HG03469 (cell line): Measurements from ENCODE around the gene CFAP251.

Experiments used
- ATAC-seq: cut with Tn5 transposase; IDR thresholded peaks from one replicate; pipeline ENCODE4 v1.9.1; 2021; ENCODE audit warnings: mild to moderate bottlenecking, moderate library complexity, moderate number of reproducible peaks; ENCODE audit not compliant: unreplicated experiment

Gene CFAP251

DNA sequence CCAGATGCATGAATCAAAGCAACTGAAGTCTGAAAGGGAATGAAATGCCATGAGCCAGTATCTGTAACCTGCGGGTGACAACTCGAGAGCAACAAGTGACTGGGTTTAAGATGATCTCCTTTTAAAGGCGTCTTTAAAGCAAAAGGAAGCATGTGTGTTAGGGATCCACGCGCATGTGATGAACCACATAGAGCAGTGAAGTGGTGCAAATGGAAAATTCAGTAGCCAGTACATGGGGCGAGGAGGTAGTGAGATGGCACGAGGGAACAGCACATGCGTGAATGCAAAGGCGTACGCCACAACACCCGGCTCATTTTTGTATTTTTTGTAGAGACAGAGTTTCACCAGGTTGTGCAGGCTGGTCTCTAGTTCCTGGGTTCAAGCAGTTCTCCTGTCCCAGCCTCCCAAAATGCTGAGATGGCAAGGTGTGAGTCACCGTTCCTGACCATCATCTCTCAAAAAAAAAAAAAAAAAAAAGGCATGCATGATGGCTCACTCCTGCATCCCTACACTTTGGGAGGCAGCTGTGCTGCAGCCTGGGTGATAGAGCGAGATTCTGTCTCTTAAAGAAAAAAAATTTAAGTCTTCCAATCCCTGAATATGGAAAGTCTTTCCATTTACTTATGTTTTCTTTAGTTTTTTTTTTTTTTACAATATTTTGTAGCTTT is 78.7 kb downstream of the CFAP251 start:
- ATAC-seq = no peak

DNA sequence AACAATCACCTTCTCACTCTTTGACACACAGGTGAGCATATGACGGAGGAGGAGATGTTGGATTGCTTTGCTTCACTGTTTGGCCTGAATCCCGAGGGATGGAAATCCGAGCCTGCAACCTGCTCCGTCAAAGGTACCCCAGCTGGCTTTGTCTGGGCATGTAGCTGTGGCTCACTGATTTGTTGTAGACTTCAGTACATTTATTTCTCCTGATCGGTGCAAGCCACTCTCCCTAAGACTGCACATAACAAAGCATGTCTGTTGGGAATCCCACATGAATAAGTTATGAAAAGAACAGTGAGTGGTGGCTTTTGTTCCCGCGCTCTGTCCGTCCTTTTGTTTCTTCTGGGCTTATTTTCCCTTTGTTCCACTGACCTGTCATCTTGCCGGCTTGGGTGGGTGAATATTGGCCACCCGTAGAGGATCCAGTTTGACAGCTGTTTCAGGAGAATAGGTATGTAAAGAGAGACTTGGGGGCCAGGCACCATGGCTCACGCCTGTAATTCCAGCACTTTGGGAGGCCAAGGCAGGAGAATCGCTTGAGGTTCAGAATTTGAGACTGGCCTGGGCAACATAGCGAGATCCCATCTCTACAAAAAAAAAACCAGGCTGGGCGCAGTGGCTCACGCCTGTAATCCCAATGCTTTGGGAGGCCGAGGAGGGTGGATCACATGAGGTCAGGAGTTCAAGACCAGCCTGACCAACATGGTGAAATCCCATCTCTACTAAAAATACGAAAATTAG is 83.2 kb downstream of the CFAP251 start:
- ATAC-seq = no peak

DNA sequence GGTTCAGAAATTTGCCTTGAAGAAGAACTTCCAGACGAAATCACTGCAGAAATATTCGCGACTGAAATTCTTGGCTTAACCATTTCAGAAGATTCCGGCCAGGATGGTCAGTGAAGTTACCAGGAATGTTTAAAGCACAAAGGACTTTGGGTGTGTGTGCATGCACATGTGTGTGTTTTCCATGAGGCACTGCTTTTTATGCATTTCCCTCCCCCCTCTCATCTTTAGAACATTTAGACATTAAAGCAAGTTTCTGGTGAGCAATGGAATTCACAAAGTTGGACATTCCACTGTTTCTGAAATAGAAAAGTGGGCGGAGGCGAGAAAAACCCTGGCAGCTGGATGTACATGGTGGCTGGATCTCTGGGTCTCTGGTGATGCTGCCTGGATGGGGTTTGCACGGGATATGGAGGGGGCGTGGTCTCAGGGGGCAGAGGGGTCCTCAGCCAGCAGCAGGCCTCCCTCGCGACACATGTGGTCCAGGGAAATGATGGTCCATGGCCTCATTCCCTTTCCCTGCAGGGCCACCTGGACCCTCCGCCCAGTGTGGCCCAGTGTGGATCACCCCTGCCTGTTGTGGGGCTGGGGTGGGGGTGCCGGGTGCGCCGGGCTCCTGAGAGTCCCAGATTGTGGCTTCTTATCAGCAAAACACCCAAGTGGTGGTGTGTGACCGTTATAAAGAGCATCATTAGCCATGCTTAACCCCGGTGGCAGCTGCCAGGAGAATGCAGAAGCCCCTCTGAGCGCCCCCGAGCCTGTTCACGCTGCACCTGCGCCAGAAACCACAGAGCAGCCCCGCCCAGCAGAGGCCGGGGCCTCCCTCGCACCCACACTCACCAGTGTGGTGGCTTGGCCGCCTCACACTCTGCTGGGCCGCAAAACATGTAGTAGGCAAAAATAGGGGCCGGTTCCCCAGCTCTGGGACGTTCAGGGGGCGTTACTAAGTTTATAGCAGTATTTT is 85.5 kb downstream of the CFAP251 start:
- ATAC-seq = no peak

DNA sequence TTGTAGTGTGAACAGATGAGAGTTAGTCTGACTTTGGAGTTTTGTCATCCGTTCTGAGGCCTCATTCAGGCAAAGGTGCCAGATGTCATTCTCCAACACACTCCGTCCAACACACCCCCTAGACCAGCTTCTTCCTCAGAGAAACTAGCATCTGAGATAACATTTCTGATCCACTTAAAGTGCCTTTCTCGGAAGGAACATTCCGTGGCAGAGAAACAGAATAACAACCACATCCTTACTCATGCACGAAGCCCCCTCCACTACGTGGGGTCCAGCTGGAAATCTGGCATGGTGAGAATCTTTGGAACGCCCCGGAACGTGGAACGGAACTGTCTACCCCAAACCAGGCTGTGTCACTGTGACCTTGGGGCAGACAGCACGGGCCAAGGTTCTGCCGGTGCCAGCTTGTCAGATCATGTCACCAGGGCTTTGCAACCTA is 86.3 kb downstream of the CFAP251 start:
- ATAC-seq = no peak

DNA sequence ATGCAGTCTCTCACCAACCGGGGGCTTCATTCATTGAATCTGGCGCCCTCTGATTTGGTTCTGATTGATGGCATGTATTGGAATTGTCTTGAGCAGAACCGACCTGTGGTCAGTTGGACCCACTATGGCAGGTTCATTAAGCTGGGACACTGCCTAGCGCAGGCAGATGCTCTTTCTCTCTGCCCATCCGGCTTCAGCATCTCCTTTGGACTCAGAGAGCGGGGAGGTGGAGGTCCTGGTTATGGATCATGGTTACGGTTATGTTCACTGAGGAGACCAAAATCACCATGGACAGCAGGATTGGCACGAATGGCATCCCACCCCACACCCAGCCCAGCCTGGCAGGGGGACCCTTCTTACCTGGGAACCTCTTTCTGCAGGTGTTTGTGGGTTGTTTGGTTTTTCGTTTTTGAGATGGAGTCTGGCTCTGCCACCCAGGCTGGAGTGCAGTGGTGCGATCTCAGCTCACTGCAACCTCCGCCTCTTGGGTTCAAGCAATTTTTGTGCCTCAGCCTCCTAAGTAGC is 86.9 kb downstream of the CFAP251 start:
- no peak for ATAC-seq

DNA sequence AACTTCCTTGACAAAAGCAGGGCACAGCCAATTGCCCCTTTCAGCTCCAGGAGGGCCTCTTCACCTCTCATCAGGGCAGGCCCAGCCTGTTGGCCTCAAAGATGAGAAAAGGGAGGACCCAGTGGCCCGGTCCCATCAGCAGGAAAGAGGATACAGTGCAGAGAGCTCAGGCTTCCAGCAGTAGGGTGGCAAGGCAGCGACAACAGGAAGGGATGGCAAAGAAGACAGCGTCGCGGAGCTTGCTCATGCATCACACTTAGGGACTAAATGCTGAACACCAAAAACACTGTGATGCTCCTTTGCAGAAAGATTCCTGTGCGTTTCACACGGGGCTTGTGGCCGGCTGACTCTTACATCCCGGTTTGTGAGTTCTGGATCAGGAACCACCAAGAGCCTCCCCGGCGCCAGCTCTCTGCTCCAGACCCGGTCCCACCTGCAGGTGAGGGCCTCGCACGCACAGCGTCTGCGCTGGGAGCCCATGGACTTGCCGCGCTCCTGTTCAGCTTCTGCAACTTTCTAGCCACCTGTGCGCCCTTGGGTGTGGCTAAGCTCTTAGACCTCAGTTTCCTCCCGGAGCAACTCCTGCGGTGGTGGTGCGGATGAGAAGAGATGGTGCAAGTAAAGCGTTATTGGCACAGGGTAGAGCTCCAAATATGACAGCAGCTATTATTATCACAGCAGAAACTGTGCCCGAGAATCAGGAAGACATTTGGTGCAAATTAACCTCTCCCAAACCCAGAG is 88.0 kb downstream of the CFAP251 start:
- no peak for ATAC-seq

DNA sequence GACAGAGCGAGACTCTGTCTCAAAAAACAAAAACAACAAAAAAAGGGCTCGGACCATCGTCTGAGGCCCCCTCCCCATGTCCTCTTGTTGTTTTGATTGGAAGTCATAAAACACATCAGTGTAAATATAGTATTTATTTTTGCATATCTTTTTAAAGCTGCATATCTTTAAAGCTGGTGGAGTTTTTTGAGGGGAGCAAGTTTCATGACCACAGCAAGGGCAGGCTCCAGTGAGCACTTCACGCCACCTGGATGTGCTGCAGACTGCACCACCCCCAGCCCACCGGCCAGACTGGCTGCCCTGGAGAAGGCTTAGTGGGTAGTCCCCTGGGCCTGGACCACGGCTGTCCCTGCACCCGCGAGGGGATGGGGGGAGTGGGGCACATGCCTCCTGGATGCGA is 91.3 kb downstream of the CFAP251 start:
- no peak for ATAC-seq

DNA sequence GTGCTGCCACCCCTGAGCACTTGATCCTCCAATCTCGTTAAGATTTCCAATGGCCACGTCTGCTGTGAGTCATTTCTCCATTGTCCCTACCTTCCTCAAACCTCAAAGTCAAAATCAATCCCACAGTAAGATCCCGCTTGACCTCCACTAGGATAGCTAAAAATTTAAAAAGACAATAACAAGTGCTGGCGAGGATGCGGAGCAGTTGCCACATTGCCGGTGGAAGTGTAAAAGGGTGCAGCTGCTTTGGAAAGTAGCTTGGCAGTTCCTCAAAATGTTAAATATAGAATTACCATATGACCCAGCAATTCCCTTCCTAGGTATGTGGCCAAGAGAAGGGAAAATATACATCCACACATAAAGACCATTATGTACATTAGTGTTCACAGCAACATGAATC is 93.8 kb downstream of the CFAP251 start:
- no peak for ATAC-seq

DNA sequence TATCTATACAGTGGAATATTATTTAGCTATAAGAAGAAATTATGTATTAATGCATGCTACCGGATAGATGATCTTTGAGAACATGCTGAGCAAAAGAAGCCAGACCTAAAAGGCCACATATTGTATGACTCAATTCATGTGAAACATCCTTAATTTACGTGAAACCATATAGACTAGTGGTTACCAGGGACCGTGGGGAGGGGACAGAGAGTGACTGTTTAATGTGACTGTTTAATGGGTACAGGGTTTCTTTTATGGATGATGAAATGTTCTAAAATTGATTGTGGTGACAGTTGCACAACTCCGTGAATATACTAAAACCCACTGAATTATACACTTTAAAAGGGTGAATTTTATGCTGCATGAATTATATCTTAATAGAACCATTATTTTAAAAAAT is 94.7 kb downstream of the CFAP251 start:
- ATAC-seq = no peak

DNA sequence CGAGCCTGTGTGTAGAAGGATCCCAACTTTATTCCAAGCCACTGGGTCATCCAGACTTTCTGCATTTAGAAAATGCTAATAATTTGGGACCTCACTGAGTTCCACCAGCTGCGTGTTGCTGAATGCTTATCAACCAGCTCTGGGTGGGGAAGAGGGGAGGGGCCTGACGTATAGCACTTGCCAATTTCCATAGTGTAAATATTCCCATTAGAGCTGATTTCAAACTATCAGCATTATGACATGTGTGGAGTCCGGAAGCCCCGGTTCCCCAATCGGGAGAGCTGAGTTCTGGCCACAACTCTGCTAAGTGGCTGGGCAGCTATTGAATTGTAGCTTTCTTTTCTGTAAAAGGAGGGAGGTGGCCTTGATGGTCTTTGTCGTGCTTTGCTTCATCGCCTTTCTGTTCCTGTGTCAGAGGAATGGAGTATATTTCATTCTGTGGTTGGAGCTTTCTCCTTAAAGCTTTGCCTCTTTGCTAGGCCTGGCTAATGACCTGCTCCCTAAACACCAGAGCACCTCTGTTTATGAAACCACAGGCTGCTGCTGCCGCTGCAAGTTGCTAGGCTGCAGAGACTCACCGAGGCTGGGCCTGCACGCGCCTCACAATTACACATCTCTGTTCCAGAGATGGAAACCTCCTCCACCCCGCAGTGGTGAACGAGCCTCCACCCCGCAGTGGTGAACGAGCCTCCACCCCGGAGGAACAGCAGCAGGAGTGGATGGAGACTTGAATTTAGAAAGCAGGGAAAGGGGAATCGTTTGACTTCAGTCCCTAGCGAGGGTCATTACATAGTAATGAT is 95.6 kb downstream of the CFAP251 start:
- ATAC-seq = no peak

DNA sequence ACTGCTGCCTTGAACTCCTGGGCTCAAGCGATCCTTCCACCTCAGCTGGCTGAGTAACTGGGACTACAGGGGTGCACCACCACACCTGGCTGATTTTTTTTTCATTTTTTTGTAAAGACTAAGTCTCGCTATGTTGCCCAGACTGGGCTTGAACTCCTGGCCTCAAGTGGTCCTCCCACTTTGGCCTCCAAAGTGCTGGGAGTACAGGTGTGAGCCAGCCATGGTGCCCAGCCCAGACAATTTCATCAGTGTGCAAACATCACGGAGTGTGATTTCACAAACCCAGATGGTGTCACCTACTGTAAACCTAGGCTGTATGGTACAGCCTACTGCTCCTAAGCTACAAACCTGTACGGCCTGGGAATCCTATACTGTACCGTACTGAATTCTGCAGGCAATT is 96.4 kb downstream of the CFAP251 start:
- no peak for ATAC-seq

DNA sequence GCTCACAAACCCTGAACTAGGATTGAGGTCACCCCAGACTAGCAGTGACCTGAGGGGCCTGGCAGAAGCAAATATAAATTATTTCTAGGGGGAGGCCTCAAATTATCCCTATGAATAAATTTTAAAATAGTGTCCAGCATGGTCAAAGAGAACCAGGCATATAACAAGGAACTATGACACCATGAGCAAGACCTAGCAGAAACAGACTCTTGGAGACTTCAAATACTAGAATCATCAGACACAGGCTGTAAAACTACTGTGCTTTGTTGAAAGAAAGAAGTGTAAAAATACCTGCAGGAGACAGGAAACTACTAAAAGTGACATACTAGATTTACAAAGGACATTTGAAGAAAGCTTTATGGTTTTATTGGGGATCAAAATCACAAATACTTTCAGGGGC is 100.1 kb downstream of the CFAP251 start:
- ATAC-seq = no peak

DNA sequence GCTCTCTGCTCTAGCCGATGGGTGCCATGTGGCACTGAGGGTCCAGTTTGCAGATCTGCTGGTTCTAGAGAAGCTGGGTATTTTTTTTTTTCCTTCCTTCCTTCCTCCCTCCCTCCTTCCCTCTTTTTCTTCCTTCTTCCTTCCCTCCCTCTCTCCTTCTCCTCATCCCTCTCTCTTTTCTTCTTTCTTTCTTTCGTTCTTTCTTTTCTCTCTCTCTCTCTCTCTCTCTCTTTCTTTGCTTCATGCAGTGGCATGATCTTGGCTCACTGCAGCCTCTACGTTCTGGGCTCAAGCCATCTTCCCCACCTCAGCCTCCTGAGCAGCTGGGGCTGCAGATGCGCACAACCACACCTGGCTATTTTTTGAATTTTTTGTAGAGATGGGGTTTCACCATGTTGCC is 100.5 kb downstream of the CFAP251 start:
- ATAC-seq = no peak

DNA sequence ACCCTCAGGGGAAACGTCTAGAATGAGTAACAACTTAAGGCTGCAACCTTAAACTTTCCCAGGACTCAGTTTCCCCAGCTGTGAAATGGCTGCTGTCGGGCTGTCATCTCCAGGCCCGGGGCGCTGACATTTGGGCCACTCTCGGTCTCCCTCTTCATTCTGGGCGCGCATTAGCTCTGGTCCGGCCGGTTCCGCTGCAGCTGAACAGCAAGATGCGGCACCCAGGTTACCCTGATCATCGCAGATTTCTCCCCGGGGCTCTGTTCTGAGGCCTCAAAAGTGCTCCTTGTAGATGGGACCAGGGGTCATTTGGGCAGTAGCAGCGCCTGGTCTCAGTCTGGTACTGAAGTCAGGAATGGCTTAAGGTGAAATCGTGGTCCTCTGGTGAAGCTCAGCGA is 102.4 kb downstream of the CFAP251 start:
- no peak for ATAC-seq

DNA sequence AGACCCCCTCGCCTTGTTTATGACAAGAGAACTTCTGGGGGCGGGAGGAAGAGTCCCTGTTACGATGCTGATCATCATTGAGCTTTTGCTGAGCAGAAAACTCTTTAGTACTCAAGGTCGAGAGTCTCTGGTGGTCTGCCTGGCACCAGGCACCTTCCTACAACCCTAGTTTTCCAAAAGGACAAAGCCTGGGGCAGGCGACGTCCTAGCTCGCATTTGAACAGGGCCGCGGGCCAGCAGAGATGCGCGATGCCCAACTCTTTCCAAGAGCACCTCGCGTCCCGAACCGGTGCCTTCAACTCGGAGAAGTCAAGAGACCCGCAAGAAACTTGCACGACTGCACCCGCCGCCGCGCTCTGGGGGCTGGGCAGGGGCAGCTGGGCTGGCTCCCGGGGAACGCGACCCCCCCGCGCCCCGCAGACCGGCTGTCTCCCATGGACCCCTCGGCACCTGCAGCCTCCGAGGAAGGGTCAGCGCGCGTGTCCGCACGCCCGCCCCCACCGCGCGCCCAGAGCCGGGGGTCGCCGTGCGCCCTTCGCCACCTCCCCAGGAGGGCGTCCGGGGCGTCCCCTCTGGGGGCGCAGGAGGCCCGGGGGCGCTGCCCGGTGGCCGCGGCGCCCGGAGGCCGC is 102.9 kb downstream of the CFAP251 start:
- no peak for ATAC-seq

DNA sequence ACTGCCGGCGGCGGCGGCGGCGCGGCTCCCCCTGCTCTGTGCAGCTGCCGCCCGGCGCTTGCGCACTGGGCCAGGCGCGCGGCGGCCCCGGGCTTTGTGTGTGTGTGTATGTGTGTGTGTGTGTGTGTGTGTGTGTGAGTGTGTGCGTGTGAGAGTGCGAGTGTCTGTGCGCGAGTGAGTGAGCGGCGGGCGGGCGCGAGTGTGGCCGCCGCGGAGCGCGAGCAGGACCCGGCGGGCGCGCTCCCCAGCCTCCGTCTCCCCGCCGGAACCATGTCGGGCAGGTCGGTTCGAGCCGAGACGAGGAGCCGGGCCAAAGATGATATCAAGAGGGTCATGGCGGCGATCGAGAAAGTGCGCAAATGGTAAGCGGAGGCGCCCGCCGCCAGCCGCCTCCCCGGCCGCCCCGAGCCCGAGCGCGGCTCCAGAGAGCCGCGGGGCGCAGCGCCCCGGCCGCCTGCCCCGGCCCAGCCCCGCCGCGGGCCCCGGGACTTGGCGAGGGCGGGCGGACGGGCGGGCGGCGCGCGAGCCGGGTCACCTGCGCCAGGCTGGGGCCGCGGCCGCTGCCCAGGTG is 103.5 kb downstream of the CFAP251 start, which contains the start of gene BCL7A:
BCL7A (plus strand) TSS at position 63 of the 571 bp plus-strand sequence; CDS start at position 271, 208 bp downstream.
- no peak for ATAC-seq

DNA sequence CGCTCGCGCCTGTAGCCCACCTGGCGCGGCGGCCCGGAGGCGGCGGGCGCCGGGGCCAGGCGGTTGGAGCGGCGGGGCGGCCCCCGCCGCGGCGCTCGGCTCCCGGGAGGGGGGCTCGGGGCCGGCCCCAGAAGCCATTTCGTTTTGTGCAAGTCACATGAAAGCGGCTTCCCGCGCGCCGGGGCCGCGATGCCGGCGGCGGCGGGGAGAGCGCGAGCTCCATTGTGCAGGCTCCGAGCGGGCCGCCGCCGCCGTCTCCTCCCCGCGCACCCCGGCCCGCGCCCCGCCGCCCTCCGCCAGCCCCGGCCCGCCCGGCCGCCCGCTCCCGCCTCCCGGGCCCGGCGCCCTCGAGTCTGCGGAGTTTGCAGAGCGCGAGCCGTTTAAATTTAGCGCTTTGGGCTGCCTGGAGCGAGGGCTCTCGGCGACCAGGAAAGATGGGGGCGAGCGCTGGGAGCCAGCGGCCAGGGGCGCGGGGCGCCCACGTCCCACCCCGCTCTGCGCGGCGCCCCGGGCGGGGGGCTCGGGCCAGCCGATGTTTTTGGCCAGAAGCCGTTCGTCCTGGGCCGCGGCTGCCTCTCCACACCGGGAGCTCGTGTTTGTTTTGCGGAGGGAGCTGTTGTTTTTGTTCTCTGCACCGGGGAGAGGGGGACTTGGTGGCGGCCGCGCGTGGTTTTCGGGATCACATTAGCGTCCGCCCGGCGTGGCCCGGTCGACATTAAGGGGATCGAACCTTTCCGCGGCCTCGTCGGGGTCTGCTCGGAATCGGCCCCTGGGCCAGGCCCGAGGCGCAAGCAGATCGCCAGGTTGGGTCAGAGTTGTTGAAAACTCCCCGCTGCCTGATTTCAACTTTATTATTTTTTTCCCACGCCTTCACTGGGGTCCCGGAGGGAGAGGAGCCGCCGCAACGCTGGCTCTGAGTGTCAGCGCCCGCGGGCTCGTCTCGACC is 104.3 kb downstream of the CFAP251 start:
- no peak for ATAC-seq
